HuH-7.5 (cell line): ENCODE results near the gene SPECC1.
"Not testable (repeated sequence)": the region's sequence is repeated elsewhere in the genome, so short reads cannot be mapped to it uniquely, and the experiment has no call there.

ENCODE experiments used
- DNase-seq: peaks from one replicate; pipeline ENCODE4 v3.0.0; 2011; ENCODE audit warnings: low spot score

The SPECC1 gene

DNA sequence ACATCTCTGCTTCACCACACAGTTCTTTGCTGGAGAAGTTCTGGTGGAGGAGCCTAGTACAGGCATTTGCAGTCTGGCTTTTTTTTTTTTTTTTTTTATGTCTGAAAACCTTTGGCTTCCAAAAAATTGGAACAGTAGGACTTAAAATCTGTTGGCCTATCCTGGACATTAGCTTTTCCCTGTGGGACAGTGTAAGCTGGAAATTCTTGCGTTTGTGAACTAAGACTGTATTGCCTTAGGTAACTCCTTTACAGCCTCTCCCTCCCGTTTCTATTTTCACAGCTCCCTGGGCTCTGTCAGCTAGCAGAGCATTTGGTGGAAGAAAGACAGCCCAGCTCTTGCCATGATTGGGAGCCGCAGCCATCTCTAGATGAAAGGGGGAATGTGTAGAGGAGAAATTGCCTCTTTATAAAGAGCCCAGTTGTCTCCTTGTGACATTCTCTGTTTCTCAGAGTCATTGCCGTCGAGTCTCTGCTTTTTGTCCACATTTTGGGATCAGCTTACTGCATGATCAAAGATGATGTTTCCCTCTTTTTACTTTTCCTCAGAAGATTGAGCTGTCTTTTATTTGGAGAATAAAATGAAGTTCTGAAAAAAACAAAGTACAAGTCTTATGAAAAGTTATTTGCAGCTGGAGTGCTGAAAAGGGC, 227.5 kb downstream of the SPECC1 start:
- no peak for DNase-seq

DNA sequence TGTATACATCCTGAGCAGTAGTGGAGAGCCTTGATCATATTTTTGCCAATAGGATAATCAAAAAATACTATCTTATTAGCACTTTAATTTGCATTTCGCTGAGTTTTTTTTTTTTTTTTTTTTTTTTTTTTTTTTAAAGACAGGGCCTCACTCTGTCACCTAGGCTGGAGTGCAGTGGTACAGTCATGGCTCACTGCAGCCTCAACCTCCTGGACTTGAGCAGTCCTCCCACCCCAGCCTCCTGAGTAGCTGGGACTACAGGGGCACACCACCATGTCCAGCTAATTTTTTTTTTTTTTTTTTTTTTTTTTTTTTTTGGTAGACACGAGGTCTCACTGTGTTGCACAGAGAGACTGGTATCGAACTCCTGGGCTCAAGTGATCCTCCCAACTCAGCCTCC, 230.6 kb downstream of the SPECC1 start:
- not testable (repeated sequence) for DNase-seq

DNA sequence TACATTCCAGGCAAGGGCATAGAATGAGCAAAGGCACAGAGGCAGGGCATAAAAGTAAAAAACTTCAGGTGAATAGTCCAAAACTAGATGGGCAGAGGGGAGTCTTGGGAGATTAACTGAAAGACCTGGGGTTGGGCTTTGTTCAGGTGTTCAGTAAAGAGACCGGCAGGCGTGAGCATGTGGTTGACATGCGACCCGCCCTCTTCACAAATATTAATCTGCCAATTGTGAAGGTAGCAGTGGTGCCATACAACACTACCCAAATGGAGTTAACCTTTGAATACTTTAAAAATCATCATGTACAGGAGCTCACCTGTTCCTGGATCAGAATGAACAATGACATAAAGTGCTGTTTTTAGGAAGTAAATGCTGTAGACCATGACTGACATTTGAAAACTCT, 232.7 kb downstream of the SPECC1 start:
- DNase-seq: no peak

DNA sequence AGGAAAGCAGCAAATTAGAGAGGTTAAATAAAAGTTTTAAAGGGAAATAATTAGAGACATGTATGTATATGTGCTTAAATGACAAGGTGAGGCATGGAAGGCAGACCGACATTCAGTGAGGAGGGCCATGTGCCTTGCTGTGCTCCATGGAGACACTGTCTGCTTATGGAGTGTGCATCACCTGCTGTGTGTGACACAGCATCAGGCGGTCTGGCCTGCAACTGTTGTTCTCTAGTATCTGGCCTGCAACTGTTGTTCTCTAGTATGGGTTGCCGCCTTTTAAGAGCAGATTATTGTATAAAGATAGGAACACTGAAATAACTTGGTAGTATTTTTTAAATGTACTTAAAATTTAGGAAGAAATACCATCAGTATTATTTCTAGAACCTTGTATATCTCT, 233.1 kb downstream of the SPECC1 start:
- DNase-seq: no peak

DNA sequence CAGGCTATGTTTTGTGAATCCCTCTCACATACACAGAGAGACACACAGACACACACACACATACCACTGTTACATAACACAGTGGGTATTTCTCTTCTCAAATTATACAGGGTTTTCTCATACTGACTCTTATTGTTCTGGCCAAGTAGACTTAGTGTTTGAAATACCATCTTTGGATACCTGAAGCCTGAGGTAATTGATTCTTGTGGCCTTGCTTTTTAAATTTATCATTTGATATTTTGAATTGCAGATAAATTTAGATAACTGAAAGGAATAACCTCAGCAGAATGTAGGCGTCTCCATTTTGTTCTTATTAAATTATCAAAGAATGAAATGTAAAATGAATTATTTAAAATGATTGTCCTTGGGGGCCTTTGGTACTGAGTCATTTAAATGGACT, 234.4 kb downstream of the SPECC1 start:
- no peak for DNase-seq

DNA sequence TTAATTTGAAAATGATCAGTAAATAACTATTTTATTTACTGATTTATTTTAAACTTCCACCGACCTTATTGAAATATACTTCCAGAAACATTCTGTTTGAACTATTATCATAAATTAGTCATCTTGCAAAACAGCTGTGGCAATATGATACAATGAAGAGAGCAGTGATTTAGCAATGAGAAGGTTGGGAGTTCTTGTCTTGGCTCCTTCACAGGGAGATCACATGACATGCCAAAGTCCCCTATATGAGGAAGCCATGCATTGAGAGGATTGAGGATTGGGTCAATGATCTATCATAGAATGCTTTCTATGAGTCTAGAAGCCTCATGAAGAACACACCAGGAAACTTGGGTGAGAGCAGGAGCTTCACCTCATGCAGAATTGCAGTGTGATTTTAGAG, 235.5 kb downstream of the SPECC1 start:
- no peak for DNase-seq

DNA sequence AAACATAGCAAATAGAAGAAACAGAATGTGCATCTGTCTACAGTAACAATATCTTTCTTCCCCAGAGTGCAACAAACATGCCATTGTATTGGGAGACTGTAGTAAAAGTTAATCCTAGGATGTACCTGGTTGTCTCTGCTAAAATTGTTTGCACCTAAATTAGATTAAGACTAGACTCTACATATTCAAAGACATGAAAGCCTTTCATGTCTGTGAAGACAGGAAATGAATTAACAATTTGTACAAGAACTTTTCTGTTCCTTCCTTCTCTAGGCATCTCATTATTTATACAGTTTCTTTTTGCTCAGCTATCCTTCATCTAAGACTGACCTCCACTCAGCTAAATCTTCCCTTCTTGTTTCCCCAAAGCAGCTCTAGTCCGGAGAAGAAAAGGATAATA, 237.5 kb downstream of the SPECC1 start:
- DNase-seq: no peak

DNA sequence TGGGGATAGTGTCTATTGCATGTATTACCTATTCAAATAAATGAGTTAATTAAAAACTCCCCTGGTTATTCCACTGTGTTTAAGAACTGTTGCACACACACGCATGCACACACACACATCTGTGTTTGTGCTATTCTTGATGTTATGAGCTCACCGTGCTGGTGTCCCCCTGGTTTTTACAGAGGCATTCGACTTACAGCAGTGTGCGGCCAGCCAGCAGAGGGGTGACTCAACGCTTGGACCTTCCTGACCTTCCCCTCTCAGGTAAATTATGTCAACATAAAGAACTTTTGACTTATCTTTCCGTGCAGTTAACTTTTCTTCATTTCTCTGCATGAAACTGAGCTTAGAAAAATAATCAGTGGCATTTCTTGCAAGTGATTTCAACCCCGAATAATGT, 244.2 kb downstream of the SPECC1 start:
- no peak for DNase-seq

DNA sequence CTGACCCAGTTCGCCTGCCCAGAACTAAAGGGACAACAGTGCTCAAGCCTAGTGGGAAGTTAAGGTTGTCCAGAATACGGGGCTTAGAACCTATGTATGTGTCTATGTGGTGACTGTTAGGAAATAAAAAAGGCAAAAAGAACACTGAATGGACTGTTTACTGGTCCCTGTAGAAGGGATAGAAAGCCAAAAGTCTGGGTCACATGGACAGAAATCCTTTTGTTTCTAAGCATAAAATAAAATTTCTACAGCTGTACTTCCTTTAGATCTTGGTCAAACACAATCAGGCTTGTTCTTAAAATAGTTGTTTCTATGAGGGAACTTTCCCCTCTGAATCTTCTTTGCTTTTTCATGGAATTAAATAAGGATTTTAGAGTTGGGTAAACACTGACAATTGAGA, 245.4 kb downstream of the SPECC1 start:
- no peak for DNase-seq

DNA sequence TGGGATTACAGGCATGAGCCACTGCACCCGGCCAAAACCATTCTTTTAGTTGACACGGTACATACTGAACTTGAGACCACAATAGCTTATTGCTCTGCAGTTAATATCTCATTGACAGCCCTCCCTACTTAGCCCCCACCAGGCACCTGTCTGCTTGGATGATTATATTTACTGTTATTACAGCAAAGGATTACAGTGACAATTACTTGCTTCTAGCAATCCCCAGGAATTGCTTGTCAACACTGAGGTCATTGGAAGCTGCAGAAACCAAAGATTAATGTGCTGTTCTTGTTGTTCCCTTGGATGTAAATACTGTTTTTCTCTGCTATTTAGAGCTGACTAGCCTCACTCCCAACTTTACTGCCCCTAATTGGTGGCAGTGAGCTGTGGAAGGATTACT, 247.0 kb downstream of the SPECC1 start:
- no peak for DNase-seq

DNA sequence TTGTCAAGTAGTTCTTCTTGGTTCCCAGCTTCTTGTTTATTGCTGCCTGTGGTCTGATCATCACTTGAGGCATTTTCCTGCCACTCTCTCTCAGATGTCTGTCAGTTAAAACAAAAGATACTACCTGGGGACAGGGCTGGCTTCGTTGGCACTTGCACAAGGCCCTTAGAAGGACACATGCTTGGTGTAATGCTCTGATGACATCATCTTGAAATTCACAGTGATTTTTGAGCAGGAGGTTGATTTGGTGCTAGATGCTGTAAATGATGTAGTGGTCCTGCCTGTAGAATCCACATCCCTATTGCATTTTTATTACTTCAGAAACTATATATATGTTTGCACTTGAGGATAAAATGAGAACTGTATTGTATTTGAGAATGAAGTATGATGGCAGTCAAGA, 247.8 kb downstream of the SPECC1 start:
- no peak for DNase-seq

DNA sequence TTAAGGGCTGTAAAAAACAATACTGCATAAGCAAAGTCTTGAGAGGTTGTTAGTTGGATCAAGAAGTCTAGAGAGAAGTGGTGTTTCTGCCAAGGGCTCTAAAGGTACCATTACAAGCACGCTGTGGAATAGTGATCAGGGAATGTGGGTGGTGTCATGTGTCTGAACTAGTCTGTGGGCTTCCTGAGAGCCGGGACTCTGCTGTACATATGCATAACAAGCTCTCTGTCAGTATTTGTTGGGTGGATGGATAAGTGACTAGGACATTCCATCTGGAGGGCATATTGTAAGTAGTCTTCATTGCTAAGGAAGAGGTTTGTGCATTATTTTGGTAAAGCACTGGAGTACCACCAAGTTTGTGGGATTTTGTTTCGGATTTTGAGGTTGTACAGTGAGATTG, 248.6 kb downstream of the SPECC1 start:
- DNase-seq: no peak

DNA sequence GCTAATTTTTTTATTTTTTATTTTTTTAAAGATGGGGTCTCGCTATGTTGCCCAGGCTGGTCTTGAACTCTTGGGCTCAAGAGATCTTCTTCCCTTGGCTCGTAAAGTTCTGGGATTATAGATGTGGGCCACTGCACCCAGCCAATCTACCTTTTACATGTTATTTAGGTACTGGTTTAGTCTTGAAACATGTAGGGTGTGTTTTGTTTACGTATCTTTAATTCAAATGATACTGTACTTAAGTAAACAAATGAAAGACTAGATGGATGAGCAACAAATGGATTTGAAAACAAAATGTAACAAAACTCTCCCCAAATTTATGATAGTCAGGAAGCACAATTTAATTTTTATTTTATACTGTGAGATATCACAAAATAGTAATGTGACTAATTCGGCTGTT, 250.5 kb downstream of the SPECC1 start:
- DNase-seq: no peak

DNA sequence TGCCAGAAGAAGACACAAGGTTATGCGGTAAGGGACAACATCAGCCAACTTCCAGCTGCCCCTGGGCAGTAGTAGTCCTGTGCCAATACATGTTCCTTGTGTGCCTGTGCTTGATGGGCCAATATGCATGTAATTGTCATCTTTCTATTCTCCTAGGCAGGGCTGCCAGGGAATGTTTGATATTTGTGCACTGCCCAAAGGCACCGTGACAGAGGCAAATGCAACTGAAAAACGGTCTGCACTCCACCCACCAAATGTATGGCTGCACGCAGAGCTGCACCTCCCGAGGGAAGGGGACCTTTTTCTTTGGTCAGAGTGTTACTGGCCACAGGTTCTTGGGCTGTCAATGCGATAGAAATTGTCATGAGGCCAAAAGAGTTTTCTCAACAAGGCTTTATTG, 251.1 kb downstream of the SPECC1 start:
- DNase-seq: no peak

DNA sequence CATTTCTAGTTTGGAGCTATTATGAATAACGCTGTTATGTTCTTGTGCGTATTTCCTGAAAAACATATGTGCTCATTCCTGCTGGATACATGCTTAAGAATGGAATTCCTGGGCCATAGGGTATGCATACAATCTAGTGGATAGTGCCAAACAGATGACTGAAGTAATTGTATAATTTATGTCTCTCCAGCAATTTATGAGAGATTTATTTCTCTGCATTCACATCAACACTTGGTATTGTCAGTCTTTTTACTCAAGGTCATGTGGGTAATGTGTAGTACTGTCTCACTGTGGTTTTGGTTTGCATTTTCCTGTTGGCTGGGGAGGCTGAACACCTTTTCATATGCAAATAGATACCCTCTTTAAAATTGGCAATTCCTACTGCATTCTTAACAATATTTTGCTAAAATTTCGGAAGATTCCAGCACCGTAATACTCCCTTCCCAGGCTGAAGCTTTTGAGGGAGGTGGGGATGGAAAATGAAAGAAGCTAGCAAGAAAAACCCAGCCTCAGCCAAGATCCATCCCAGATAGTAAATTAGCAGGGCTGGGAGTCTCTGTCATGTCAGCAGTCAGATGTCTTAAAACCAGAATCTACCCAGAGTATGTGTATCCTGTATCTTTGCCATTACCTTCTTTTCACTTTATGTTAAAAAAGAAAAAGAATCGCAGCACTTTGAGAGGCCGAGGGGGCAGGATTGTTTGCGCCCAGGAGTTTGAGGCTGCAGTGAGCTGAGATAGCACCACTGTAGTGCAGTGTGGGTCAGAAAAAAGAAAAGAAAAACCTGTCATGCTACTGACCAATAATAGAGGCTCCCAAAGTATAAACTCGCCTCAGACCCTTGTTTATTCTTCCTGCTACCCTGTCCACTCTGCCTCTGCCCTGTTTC, 253.3 kb downstream of the SPECC1 start:
- no peak for DNase-seq

DNA sequence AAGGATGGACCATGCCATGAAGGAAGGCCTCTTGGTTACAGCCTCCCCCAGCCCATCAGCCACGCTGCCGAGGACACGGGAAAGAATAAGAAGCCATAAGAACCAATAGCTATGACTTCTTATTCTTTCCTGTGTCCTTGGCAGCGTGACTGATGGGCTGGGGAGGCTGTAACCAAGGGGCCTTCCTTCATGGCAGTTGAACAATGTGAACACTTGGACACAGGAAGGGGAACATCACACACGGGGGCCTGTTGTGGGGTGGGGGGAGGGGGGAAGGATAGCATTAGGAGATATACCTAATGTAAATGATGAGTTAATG, 253.9 kb downstream of the SPECC1 start:
- DNase-seq: not testable (repeated sequence)

DNA sequence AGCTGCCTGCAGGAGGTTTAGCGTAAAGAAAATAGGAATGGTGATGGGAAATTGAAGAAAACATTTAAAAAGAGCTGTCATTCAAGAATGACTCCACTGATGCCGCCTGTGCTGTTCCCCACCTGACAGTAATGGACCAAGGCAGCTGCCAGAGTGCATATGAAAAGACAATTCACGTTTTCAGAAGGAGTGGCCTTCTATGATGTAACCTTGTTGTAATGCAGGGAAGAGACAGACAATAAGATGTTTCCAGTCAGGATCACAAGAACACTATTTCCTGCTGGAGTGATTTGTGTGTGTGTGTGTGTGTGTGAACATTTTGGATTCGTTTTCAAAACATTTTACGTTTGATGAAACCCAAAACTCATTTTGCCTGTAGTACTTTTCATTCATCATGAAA, 254.4 kb downstream of the SPECC1 start:
- DNase-seq: no peak

DNA sequence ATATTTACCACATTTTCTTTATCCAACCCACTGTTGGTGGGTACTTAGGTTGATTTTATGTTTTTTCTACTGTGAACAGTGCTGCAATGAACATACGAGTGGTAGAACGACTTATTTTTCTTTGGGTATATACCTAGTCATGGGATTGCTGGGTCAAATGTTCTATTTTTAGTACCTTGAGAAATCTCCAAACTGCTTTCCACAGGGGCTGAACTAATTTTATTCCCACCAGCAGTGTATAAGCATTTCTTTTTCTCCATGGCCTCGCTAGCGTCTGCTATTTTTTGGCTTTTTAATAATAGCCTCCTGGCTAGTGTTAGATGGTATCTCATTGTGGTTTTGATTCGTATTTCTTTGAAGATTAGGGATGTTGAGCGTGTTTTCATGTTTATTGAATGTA, 255.8 kb downstream of the SPECC1 start:
- no peak for DNase-seq

DNA sequence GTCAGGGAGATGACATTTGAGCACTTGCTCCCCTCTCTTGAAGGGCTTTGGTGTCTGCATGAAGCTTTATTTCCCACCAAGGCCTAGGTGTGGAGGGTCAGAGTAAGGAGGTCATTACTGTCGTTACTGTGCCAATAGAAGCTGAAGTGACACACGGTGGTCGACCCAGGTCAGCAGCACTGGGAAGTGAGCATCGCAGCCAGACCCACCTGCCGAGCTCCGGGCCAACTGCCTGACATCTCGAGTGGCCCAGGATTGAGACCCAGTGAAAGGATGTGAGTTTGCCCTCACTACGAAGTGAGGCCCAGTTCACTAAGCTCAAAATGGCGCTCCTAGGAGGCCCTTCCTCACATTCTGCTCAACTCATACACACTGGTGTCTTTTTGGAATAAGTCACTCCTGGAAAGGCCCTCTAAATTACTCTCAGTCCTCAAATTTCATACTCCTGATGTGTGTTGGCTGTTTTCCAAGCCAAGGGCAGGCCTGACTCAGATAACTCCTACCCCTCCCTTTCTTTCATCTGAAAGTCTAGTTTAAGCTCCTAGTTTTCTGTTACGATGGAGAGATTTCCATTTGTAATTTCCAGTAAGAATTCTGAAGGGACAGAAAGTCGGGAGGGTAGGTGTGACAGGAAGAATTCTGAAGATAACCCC, 257.8 kb downstream of the SPECC1 start:
- DNase-seq: no peak

DNA sequence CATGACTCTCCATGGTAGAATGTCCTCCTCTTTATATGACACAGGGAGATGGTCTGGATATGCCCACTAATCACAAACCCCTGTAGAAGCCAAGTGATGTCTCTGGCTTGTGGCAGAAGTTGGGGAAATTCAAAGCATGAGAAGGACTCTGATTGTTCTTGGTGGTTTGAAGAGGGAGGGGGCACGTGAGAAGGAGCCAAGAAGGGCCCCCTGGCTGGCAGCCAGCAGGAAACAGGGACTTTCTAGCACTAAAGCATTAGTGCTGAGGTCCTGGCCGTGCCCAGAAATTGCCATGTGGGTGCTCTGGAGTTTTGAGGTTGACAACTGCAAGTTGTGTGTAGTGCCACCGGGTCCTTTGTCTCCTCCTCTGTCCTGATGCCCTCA, 258.3 kb downstream of the SPECC1 start:
- no peak for DNase-seq

DNA sequence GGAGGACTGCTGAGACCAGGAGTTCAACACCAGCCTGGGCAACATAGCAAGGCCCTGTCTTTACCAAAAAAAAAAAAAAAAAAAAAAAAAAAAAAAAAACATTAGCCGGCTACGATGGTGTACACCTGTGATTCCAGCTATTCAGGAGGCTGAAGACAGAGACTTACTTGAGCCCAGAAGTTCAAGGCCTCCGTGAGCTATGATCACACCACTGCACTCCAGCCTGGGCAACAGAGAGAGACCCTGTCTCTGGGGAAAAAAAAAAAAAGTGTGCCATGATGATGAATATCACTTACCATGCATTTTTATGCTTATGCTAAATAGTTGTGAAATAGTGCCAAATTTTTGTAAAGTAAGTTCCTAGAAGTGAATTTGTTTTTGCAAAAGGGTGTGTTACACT, 261.2 kb downstream of the SPECC1 start:
- DNase-seq: no peak

DNA sequence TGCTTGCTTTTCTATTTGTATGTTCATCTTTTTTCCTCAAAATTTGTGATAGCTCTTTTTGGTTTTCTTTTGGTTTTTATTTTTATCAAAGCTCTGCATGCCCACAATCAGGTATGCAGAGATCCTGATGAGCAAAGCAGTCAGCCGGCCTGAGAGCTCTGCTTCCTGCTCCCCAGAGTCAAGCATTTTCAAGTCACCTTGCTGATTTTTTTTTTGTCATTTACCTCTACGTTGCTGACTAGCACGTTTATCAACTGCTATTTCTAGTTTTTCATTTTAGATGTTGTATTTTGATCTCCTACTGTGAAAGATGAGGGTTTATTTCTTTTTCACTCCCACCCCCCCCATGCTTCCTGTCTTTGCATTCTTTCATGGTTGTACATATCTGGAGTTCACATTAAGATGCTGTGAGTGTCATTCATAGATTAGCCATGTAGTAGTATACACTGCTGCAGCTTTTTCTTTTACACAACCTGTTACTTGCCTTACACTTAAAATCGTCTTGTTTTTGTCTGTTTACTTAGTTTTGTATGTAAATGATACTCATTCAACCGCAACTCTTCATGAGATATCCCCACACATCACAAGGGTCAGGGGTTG, 262.0 kb downstream of the SPECC1 start:
- DNase-seq: no peak
